NCI-H146 (cell line): ENCODE measurements around the gene PEAK1.
"Not testable (repeated sequence)": the region's sequence is repeated elsewhere in the genome, so short reads cannot be mapped to it uniquely, and the experiment has no call there.

ENCODE experiments used
- DNase-seq: peaks from one replicate; lab custom pipeline; 2025; lab: John Stamatoyannopoulos, UW

Gene PEAK1

DNA sequence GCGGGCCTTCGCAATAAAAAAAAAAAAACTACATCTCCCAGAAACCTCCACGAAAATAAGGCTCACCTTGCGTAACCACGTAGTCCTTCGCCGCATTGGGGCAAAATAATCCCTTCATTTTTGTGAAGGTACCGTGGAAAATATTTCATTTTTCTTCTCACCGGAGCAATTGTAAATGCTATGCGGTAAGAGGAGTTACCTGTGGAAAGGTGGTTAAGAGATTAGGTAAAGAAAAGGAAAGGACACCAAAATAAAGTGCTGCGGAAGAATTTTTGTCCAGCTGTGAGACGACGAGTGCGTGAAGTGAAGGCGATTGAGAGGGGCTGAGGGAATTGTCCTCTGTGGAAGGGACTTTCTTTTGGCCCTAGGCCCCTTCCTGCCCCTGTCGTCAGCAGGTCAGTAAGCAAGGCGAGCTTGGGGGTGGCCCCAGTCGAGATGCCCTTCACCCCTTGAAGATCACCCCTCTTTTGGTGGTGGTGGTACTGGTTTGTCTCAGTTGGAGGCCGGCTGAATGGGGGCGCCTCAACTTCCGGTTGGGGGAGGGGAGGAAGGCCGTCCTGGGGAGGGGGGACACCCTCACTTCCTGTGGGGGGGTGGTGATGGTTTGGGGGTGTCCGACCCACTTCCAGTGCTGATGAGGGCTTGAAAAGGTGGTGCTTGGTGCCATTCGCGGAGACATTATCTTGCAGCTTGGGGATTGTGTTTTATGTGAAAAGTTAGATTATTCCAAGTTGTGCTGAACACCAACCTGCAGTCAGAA, 886 bp upstream of the PEAK1 start, which contains the start of gene HMG20A:
HMG20A (plus strand) TSS at position 279 of the 760 bp plus-strand sequence. CDS start 37,520 bp downstream, outside the sequence.
- peak; percentile 77 for DNase-seq

DNA sequence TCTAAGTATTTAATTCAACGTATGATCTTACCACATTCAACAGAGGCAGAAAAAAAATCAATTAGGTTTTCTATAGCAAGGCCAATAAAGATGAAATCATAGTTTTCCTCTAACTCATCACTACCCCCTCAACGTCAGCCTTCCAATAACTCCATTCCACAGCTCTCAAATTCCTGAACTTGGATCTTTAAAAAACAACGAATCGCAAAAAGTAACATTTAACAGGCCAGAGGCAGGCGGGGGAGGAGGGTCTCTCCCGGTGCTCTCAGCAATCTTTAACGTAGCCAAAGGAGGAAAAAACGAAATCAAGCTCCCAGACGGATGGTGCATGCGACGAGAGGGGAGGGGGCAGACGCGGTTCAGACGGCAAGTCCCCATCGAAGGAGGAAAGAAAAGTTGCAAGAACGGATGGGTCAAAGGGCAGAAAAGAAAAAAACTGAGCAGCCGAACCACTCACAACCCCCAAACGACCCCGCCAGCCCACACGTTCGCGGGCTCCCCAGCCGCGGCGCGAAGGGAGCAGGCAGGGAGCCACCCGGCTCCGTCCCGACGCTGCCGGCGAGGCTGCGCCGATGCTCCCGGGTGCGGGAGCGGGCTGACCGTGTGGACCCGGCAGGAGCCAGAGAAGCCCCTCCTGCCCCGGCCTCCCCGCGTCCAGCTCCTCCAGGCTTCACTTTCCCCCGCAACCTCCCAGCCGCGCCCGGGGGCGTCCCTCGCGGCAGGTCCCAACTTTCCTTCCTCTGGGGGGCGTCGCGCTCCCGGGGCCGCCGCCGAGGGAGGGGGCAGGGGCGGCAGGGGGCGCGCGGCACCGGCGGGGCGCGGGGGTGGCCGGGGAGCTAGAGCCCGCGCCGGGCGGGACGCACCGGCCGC, 703 bp downstream of the PEAK1 start:
- peak; percentile 10 for DNase-seq

DNA sequence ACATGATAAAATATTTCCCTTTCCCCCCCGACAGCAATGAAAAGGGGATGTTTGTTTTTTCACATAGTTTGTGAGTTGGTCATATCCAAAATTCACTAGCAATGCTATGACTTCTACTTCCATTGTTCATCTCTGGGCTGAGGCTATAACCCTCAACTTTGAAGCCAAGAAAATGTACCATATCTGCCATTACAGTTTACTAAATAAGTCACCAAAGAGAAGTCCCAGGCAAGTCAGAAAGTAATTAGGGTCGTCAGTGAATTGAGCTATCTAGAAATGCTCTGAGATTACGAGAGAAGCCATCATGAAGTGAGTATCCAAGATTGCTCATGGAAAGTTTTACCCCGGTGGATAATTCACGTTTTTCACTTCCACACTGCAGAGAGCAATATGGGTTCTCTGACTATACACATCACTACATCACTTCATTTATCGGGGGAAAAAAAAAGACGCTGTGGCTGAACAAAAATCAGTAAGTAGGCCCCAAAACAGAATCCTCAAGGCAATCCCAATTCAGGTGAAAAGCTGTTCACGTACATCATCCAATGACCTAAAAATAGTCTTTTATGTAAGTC, 1.4 kb downstream of the PEAK1 start:
- DNase-seq = no peak

DNA sequence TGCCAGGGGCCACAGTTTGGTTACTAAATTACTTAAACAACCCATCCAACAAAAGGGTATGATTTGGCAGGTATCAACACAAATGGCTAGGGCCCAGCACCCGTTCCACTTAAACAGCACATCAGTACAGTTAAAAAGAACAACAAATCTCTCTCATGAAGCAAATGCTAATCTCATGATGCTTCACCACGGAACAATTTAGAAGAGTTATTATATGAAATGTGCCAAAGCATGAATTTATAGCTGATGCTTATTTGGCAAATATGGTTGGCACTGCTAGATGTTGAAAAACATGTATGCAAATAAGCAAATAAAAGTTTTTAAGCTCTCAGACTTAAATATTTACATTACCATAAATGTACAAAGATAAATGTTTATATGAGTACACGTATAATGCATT, 2.3 kb downstream of the PEAK1 start:
- no peak for DNase-seq

DNA sequence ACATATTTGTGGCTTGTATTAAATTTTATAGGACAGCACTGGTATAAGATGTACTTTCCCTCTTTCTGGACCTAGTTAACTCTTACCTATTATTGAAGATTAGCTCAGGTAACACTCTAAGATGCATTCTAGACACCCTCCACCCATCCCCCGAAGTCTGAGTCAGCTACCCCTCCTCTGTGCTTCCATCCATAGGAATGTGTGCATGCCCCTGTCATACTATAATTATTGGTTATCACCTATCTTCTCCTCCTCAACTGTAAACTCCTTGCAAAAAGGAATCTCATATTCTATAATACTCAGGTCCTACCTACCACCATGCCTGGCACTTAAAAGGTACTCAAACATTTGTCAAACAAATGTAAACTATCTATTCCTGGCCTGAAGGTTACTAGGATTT, 3.0 kb downstream of the PEAK1 start:
- no peak for DNase-seq

DNA sequence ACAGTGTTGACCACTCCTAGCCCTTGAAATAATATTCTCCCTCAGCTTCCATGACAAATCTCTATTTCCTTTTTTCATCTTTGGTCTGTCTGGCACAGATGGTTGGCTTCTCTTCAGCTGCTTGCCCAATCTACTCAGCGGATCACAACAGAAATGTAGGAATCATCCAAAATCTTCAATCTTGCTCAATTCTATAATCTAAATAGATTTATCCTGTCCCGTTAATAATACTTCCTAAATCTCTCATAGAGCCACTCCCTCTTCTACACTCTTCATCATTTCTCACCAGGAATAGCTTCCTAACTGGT, 3.8 kb downstream of the PEAK1 start:
- DNase-seq = no peak

DNA sequence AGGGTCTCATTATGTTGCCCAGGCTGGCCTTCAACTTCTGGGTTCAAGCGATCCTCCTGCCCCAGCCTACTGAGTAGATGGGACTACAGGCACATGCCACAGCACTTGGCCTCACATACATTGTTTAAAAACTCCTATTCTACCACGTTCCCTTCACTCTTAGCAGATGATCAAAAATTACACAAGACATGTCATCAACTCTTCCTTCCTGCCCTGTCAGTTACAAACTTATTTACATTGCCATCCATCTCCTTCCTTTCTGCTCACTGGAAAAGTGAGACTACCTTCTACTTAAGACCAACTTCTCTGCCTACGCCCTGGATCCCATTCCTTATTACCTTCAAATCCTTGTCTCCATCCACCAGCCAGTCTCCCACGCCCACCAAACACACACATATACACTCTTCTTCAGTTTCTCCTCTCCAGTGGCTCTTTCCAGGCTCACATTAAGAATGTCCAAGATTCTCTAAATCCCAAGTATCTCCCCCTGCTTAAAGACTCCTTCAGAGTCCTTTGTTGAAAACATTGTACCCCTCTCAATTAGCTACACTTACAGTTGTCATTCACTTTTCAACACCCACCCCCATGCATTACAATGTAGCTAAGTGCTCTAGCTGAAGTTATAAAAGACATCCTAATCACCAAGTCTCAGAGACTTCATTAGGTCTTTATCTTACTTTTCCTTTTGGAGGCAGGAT, 4.3 kb downstream of the PEAK1 start:
- DNase-seq = no peak

DNA sequence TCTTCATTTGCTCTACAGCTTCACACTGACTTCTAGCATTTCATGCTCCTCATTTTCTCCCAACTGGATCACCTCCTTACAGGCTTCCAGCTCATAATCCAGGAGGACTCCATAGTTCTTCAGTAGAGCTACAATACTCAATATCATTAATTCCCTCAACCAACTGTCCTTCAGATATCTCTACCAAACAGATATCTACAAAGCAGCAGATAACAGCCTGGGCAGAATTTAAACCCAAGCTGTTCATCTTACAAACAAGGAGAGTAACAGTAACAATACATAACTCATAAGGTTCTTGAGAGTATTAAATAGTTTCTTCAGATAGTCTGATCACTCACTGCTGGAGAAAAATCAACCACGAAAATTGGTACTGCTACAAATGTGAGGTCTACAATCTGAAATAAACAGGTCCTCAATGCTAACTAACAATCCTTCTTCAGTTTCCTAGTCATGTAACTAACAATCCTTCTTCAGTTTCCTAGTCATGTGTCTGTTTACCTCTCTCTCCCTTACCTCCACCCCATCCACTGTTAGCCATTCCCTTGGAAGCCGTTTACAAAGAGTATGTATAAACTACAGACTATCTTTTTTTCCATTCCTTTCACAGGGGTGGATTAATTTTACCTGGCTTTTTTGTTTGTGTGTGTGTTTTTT, 5.0 kb downstream of the PEAK1 start:
- DNase-seq = no peak

DNA sequence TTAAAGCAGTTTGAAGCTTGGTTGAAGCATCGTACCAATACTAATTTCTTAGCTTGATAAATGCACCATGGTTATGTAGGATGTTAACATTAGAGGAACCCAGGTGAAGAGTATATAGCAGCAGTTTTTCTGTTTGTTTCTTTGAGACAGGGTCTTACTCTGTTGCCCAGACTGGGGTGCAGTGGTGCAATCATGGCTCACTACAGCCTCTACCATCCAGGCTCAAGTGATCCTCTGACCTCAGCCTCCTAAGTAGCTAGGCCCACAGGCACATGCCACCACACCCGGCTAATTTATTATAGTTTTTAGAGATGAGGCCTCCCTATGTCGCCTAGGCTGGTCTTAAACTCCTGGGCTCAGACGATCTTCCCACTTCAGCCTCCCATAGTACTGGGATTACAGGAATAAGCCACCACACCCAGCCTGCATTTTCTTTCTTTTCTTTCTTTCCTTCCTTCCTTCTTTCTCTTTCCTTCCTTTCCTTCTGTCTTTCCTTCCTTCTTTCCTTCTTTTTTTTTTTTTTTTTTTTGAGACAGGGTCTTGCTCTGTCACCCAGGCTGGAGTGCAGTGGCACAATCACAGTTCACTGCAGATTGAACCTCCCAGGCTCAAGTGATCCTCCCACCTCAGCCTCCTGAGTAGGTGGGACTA, 6.1 kb downstream of the PEAK1 start:
- DNase-seq = no peak

DNA sequence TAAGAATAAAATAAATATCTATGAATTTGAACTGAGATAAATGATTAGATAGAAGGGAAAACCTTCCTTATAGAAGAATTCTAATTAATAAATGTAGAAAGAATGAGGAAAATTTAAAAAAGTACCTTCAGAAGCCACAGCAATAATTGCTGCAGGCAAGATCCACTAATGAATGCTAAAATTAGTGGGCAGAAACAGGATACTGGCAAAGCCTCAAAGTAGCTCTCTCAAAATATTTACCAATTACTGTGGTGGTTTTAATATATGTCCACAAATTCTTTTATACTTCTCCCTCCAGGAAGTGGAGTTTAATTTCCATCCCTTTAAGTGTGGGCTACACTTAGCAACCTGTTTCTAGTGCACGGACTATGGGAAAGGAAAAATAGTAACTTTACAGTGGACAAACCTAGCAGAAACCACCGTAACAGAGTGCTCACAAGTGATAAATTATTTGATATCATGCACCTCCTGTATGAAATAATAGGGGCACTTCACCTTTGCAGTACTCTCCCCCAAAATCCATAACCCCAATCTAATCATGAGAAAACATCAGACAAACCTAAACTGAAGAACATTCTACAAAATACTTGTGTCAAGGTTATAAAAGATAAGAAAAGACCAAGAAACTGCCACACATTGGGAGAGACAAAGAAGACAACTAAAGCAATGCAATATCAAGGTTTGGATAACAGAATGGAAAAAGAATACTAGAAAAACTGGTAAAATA, 6.8 kb downstream of the PEAK1 start:
- DNase-seq = peak; percentile 1

DNA sequence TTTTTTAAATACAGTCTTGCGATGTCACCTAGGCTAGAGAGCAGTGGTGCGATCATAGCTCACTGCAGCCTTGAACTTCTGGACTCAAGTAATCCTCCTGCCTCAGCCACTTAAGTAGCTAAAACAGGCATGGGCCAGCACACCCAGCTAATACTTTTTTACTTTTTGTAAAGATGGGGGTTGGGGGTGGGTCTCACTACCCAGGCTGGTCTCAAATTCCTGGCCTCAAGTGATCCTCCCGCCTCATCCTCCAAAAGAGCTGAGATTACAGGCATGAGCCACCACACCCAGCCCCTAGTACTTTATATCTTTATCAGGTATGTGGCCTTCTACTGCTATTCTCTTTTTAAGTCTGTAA, 8.3 kb downstream of the PEAK1 start:
- no peak for DNase-seq

DNA sequence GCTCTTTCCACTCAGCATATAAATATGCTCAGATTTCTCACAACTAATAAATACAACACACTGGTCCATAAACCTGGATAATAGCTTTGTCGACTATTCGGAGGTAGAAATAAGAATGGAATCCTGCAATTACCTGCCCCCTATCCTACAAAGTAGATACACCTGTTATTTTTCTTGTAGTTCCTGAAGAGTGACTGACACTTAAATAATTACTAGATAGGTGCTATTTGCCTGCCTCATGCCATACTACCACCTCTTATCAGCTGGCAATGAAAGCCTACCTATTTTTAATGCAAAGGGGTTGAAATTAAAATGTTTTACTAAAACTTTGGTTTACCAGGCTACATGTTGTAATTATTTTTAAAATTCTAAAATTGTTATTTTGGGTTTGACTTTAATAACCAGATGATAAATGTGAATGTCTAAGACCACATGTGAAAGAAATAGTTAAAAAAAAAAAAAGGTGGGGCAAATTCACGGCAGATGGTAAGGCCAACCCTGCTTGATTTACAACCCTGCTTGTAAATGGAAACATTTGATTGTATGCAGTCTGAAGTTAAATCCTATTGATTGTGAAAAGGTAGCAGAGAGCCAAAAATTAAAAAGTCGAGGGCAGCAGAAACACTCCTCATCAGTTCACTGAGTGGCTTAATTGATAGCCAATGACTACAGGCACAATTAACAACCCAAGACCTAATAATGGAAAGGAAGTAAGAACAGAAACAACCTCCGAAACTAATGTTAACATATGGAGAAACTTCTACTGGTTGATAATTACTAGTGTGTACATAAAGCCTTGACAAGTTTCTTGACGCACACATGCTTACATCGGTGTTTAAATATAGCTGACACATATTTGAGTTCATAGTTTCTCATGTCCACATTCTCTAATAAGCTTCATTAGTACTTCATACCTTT, 8.9 kb downstream of the PEAK1 start:
- peak; percentile 4 for DNase-seq

DNA sequence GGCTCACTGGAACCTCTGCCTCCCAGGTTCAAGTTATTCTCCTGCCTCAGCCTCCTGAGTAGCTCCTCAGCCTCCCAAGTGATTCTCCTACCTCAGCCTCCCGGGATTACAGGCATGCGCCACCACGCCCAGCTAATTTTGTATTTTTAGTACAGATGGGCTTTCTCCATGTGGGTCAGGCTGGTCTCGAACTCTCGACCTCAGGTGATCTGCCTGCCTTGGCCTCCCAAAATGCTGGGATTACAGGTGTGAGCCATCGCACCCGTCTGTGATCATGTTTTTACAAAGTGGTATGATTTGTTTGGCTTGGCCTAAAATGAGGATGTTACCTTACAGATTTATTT, 9.8 kb downstream of the PEAK1 start:
- DNase-seq = not testable (repeated sequence)

DNA sequence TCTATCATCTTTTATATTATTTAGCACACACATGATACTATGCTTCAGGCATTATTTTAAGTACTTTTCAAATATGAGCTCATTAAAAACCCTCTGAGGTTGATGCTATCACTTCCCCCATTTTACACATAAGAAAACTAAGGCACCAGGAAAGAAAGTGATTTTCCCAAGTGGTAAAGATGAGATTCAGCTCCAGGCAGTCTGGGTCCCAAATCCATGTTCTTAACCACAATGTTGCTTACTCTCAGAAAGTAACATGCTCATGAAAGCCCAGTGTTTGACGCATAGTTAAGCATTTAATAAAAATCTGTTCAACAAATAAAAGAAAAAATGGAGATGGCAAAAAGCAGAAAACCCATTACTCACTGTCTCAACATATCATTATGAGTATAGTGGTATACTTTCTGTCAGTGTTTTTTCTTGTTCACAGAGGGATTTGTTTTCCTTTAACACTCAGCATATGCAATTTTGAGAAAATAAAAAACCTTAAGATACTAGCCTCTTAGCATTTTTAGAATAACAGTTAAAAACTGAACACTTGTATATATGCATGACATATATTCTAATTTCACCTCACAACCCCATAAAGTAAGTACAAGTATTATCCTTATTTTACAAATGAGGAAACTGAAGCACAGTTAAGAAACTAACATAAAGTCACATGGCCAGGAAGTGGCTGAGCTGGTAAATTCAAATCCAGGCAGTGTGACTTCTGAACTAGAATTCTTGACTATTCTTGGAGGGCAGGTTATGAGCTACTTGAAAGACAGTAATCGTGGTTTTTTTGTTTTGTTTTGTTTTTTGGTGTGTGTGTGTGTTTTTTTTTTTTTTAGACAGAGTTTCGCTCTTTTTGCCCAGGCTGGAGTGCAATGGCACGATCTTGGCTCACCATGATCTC, 10.4 kb downstream of the PEAK1 start:
- no peak for DNase-seq

DNA sequence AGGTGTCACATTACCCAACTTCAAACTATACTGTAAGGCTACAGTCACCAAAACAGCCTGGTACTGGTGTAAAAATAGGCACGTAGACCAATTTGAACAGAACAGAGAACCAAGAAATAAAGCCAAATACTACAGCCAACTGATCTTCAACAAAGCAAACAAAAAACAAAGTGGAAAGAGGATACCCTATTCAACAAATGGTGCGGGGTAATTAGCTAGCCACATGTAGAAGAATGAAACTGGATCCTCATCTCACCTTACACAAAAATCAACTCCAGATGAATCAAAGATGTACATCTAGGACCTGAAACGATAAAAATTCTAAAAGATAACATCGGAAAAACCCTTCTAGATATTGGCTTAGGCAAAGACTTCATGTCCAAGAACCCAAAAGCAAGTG, 13.1 kb downstream of the PEAK1 start:
- no peak for DNase-seq

DNA sequence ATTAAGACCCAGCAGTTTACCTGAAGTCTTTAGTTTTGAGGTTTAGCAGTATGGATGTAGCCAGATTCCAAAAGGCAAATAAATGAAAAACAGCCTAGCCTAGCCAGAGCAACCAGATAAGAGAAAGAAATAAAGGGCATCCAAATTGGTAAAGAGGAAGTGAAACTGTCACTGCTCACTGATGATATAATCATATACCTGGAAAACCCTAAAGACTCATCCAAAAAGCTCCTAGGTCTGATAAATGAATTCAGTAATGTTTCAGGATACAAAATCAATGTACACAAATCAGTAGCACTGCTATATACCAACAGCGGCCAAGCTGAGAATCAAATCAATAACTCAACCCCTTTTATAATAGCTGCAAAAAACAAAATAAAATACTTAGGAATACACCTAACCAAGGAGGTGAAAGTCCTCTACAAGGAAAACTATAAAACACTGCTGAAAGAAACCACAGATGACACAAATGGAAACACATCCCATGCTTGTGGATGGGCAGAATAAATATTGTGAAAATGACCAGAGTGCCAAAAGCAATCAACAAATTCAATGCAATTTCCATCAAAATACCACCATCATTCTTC, 13.6 kb downstream of the PEAK1 start:
- not testable (repeated sequence) for DNase-seq

DNA sequence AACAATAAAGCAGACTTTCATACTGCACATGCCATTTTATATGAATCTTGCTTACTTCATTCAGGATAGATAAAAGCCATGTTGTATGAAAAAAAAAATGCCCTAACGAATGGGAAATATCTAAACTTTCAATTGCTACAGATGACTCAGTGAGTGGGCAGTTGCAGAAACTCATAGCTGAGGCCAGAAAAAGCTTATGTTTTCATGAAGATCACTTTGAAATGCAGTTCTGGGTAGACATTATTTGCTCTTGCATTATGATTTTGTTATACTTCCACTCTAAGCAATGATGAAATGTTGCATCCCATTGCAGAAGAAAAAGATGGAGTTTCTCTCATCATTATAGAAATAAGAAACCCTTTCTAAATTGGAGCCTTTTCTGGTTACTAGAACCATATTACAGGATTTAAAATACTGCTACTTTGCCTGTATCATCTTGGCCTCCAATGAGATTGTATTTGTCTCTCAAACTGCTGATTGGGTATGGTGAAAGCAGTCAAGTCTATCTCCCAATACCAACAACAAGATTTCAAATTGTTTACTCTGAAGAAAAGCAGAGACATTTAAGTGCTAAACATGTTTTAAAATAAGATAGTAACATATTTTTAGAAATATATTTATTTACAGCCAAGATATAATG, 17.0 kb downstream of the PEAK1 start:
- no peak for DNase-seq

DNA sequence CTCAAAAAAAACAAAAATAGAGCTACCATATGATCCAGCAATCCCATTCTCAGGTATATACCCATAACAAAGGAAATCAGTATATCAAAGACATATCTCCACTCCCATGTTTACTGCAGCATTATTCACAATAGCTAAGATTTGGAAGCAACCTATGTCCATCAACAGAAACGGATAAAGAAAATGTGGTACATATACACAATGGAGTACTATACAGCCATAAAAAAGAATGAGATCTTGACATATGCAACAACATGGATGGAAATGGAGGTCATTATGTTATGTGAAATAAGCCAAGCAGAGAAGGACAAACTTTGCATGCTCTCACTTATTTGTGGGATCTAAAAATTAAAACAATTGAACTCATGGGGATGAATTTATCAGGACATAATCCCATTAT, 19.6 kb downstream of the PEAK1 start:
- DNase-seq = no peak
